ENCODE results near the gene C1QTNF3. TPM values are rescaled to one million over a fixed set of nuclear protein-coding genes. Genes with fewer than 3 reads are reported as not detected.

The C1QTNF3 gene, protein sequence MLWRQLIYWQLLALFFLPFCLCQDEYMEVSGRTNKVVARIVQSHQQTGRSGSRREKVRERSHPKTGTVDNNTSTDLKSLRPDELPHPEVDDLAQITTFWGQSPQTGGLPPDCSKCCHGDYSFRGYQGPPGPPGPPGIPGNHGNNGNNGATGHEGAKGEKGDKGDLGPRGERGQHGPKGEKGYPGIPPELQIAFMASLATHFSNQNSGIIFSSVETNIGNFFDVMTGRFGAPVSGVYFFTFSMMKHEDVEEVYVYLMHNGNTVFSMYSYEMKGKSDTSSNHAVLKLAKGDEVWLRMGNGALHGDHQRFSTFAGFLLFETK
- total RNA-seq: 0.34 and 0.59 TPM in 2 replicates

DNA sequence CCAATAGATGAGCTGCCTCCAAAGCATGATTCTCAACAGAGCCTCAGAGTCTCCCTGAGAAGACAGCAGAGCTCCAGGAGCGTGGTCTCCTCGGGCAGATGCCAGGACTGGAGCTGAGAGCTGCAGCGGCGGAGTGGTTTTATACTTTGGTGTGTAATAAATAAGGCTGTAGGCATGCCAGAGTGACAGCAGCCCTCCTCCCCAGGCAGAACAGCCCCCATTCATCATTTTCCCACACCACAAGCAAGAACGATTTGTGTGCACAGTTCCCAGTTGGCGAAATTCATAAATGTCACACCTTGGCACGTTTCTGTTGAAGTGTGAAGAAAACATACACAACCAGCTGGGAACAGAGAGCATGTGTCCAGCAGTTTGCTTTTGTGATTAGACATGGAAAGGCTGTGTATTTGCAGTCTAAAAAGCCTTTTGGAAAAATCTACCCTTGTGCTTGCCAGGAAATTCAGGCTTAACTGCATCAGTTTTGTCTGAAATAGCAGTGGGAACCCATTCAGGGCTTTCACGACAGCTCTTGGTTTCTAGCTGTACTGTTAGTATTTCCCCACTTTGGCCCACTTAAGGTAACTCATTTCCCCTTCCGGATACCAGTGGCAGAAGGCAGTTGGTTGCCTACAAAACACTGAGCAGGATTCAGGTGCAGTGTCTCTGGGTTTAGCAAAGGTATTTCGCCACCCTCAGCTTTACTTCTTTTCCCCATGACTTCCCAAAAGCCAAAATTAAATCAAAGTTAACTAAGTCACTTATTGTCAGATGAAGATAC is at the start of gene C1QTNF3:
Gene C1QTNF3 (minus strand): TSS at position 115 of the 778 bp plus-strand sequence. CDS start 88 bp downstream, at position 27.

DNA sequence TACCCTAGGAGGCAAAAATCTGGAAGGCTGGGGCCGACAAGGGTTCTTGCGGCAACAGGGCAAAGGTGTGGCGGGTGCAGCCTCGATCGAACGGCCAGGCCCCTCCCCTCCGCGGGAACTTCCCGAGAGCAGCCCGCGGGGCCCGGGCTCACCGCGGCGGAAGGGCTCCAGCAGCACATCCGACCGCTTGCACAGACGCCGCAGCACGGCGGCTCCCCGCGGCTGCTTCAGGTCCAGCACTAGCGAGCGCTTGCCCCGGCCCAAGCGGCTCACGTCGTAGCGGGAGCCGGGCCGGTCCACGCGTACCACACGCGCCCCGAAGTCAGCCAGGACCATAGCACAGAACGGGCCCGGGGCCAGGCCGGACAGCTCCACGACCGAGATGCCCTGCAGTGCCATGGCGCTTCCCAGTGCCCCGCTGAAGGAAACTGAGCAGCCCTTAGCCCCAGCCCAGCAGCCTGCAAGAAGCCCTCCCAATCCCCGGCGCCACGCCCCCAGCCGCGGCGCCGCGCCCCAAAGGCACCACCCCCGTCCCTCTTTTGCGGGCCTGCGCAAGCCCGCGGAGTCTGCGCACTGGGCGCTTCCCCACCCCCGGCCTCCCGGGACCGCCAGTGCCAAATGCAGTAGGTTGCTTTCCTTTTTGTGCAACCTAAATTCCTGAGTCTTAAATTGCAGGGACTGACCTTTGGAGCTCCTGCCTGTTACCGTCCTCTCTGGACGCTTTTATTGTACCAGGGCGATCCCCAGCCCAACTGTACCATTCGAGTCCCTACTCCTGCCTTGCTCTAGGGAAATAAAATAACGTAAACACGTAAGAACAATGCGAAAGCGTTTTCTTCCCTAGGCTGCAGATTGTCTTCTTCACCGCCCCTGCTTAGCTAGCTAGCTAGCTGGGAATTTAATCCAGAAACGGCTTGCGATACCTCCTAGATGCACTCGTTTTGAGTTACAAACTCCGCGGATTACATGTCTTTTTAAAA is 35.1 kb downstream of the C1QTNF3 start, which contains the start of gene AMACR:
Gene AMACR (minus strand): TSS at position 430 of the 980 bp plus-strand sequence. CDS start 31 bp downstream, at position 399.

DNA sequence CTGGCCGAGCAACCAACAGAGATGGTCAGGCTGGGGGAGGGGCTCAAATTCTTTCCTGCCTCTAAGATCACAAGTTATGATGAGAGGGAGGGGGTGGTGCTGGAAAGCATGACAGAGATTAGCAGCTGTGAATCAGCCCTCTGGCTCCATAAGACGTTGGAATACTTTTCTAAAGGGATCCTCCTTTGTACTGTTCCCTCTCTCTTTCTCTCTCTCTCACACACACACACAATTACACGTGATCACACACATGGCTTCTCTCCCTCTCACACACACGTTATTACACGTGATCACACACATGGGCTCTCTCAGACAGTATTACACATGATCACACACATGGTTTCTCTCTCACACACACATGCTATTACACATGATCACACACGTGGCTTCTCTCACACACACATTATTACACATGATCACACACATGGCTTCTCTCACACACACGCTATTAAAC is 58.3 kb downstream of the C1QTNF3 start, which contains the start of gene SLC45A2:
Gene SLC45A2 (minus strand): TSS at position 23 of the 454 bp plus-strand sequence. CDS start 110 bp downstream, outside the sequence.

Other genes with a start within 250 kb of the C1QTNF3 start
- gene ADAMTS12, start 151.2 kb downstream of the C1QTNF3 start, total RNA-seq: 14.7 and 16.3 TPM in 2 replicates
- under 0.01 TPM in 1 of 2 replicates, not detected in the other for gene RXFP3, start 106.8 kb downstream of the C1QTNF3 start, total RNA-seq
- gene SLC45A2, start 58.5 kb downstream of the C1QTNF3 start, total RNA-seq: under 0.01 TPM in 1 of 2 replicates, not detected in the other
- 12.4 and 13.2 TPM in 2 replicates for gene AMACR, start 35.2 kb downstream of the C1QTNF3 start, total RNA-seq